ENCODE data around the gene SRGAP3.

DNA sequence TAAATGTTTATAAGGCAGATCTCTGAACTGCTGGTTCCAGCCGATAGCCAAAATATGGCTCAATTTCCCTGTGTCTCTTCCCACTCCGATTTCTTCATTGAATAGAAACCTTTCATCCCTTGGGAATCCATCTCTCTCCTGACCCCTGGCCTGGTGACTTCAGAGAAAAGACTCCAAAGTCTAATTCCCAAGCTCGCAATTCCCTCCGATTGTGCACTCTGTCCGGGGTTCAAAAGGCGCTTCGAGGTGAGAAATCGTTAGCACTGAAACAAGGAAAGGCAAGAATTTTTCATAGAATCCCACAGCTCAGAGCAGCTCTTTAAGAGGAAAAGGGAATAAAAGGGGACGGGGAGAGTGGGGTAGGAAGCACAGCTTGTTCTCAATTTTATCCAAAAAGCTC lies 267.7 kb downstream of the SRGAP3 start:
- TF ChIP-seq, protein P1, sequence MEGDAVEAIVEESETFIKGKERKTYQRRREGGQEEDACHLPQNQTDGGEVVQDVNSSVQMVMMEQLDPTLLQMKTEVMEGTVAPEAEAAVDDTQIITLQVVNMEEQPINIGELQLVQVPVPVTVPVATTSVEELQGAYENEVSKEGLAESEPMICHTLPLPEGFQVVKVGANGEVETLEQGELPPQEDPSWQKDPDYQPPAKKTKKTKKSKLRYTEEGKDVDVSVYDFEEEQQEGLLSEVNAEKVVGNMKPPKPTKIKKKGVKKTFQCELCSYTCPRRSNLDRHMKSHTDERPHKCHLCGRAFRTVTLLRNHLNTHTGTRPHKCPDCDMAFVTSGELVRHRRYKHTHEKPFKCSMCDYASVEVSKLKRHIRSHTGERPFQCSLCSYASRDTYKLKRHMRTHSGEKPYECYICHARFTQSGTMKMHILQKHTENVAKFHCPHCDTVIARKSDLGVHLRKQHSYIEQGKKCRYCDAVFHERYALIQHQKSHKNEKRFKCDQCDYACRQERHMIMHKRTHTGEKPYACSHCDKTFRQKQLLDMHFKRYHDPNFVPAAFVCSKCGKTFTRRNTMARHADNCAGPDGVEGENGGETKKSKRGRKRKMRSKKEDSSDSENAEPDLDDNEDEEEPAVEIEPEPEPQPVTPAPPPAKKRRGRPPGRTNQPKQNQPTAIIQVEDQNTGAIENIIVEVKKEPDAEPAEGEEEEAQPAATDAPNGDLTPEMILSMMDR (IDR thresholded peaks at IDR 0.05; ENCODE audit: low read length): no peak
- no peak for TF ChIP-seq EZH2 (IDR thresholded peaks at IDR 0.05; ENCODE audit: borderline replicate concordance, low read length)
